WTC11 (cell line): ENCODE measurements around the gene MRPL20. TPM values are rescaled to one million over a fixed set of nuclear protein-coding genes. Genes with fewer than 3 reads are reported as not detected.
A peak's percentile ranks its signal among the peaks of the same experiment; 100 is the strongest.

Experiments used
- ATAC-seq: fragments of 200-7000 bp; cut with Tn5 transposase; 2 replicates; pipeline ENCODE4 v1.10.0; 2021; ENCODE audit warnings: mild to moderate bottlenecking, moderate library complexity
- CTCF ChIA-PET: fragments of 300-600 bp; sonication (Branson Sonifier 250); formaldehyde crosslinking; loops from one replicate; lab custom pipeline; 2021; ENCODE audit warnings: antibody characterized with exemption; lab: Charles Lee
- POLR2A ChIA-PET: fragments of 350-600 bp; sonication (Branson Sonifier 250); formaldehyde crosslinking; loops from one replicate; lab custom pipeline; 2021; ENCODE audit warnings: antibody characterized with exemption; lab: Charles Lee
- DNase-seq: peaks from one replicate; pipeline ENCODE4 v3.0.0; 2021; ENCODE audit warnings: low spot score
- H3K27ac Mint-ChIP-seq: 2 replicates; pipeline ENCODE4 v1.8.0; 2021; ENCODE audit warnings: mixed read lengths
- H3K27me3 Mint-ChIP-seq: 2 replicates; pipeline ENCODE4 v1.8.0; 2021; ENCODE audit warnings: low read depth, mild to moderate bottlenecking, moderate library complexity, mixed read lengths
- H3K36me3 Mint-ChIP-seq: 2 replicates; pipeline ENCODE4 v1.8.0; 2021; ENCODE audit warnings: mixed read lengths
- H3K4me1 Mint-ChIP-seq: 2 replicates; pipeline ENCODE4 v1.8.0; 2022; ENCODE audit warnings: mixed read lengths
- H3K4me3 Mint-ChIP-seq: 2 replicates; pipeline ENCODE4 v1.8.0; 2021; ENCODE audit warnings: mild to moderate bottlenecking, moderate library complexity, mixed read lengths
- H3K9me3 Mint-ChIP-seq: 2 replicates; pipeline ENCODE4 v1.8.0; 2021; ENCODE audit warnings: mixed read lengths
- E2F4 ChIP-seq: sonication (generic); formaldehyde crosslinking; IDR thresholded peaks from 2 replicates; pipeline ENCODE4 v1.8.1; 2022; ENCODE audit warnings: low read depth, mild to moderate bottlenecking, moderate library complexity, missing genetic modification reagents, borderline replicate concordance
- FOXK1 ChIP-seq: sonication (generic); formaldehyde crosslinking; IDR thresholded peaks from 2 replicates; pipeline ENCODE4 v1.8.0; 2022; ENCODE audit warnings: mild to moderate bottlenecking, moderate library complexity, missing genetic modification reagents
- FOXP1 ChIP-seq: sonication (generic); formaldehyde crosslinking; IDR thresholded peaks from 2 replicates; pipeline ENCODE4 v1.8.0; 2022; ENCODE audit warnings: missing genetic modification reagents, mild to moderate bottlenecking, moderate library complexity, borderline replicate concordance
- NFATC4 ChIP-seq: fragments of 250-450 bp; sonication (Bioruptor Pico); IDR thresholded peaks from 2 replicates; pipeline ENCODE4 v1.9.0; 2021; ENCODE audit warnings: mild to moderate bottlenecking
- SMAD4 ChIP-seq: sonication (generic); formaldehyde crosslinking; IDR thresholded peaks from 2 replicates; pipeline ENCODE4 v1.8.0; 2022; ENCODE audit warnings: mild to moderate bottlenecking, missing genetic modification reagents
- SP1 ChIP-seq: sonication (generic); formaldehyde crosslinking; conservative IDR thresholded peaks from 2 replicates; pipeline ENCODE4 v1.8.1; 2022; ENCODE audit warnings: missing genetic modification reagents
- TEAD4 ChIP-seq: sonication (generic); formaldehyde crosslinking; IDR thresholded peaks from 2 replicates; pipeline ENCODE4 v1.8.0; 2022; ENCODE audit warnings: mild to moderate bottlenecking, missing genetic modification reagents
- ZNF121 ChIP-seq: sonication (generic); formaldehyde crosslinking; IDR thresholded peaks from 2 replicates; pipeline ENCODE4 v1.8.0; 2023; ENCODE audit warnings: missing genetic modification reagents
- ZNF232 ChIP-seq: sonication (generic); formaldehyde crosslinking; IDR thresholded peaks from 2 replicates; pipeline ENCODE4 v1.8.0; 2022; ENCODE audit warnings: mild to moderate bottlenecking, missing genetic modification reagents
- ZNF416 ChIP-seq: fragments of 250-450 bp; sonication (Bioruptor Pico); IDR thresholded peaks from 2 replicates; pipeline ENCODE4 v1.9.0; 2021; ENCODE audit warnings: mild to moderate bottlenecking, inconsistent platforms
- total RNA-seq: library from RNA; stranded (reverse); gene quantifications from 3 replicates; pipeline ENCODE4 v1.2.3, GENCODE V29; 2021
- TF ChIP-seq, protein P1 (sequence below): fragments of 250-450 bp; sonication (Bioruptor Pico); IDR thresholded peaks from 2 replicates; pipeline ENCODE4 v1.9.0; 2021; ENCODE audit warnings: mild to moderate bottlenecking, borderline replicate concordance
- TF ChIP-seq, protein P2 (sequence below): sonication (generic); formaldehyde crosslinking; IDR thresholded peaks from 2 replicates; pipeline ENCODE4 v1.8.1; 2022; ENCODE audit warnings: mild to moderate bottlenecking, moderate library complexity, missing genetic modification reagents
- TF ChIP-seq, protein P3 (sequence below): sonication (generic); formaldehyde crosslinking; IDR thresholded peaks from 2 replicates; pipeline ENCODE4 v1.8.1; 2023; ENCODE audit warnings: mild to moderate bottlenecking, missing genetic modification reagents, moderate library complexity
- TF ChIP-seq, protein P4 (sequence below): sonication (generic); formaldehyde crosslinking; IDR thresholded peaks from 2 replicates; pipeline ENCODE4 v1.8.0; 2022; ENCODE audit warnings: missing genetic modification reagents
- TF ChIP-seq, protein P5 (sequence below): sonication (generic); formaldehyde crosslinking; IDR thresholded peaks from 2 replicates; pipeline ENCODE4 v1.8.0; 2022; ENCODE audit warnings: mild to moderate bottlenecking, missing genetic modification reagents
- TF ChIP-seq, protein P6 (sequence below): sonication (generic); formaldehyde crosslinking; IDR thresholded peaks from 2 replicates; pipeline ENCODE4 v1.8.0; 2023; ENCODE audit warnings: missing genetic modification reagents

Gene MRPL20
- total RNA-seq, 1 experiment from 2014 or later: 156 TPM

DNA sequence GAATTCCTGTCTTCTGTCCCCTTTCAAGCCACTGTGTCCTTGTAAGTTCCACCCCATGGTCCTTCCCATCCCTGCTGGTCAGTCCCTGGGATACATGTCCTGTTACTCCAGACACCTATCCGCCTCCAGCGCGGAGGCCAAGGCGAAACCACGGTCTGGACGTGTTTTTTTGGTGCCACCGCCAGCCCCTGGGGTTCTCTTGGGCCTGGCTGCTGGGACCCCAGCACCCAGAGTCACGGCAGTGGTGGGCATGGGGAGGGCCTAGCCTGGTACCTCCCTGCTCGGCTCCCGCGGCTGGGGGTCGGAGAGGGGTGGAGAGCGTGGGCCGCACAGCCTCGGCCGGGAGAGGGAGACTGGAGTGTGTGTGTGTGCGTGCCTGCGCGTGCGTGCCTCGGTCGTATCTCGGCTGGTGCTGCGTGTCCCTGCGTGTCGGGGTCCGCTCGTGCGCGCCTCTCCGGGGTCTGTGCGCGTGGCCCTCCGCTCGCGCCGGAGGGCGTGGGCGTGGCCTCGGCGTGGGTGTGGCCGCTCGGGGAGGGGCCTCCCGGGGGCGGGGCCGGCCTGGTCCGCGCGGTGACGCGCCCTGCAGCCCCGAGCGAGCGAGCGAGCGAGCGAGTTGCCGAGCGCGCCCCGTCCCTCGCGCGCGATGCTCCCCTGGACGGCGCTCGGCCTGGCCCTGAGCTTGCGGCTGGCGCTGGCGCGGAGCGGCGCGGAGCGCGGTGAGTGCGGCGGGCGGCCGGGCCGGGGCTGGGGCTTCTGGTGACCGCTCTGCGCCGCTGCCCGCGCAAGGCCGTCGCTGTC is 28.2 kb upstream of the MRPL20 start, which contains the start of gene VWA1:
TSS of gene VWA1 (plus strand) at position 585 of the 798 bp plus-strand sequence. CDS start at position 644, 59 bp downstream.
- DNase-seq: peak; percentile 69
- POLR2A ChIA-PET: interaction anchor here (2.5 kb wide), 1 partner anchor 28 kb away, joined by 7 read pairs; no protein-coding TSS in a partner anchor
- H3K4me3 Mint-ChIP-seq: peak within 1 kb of the TSS; percentile 71
- peaks cover 6% of the 10 kb centered on the region; the same call in 1 of the 2 replicates for H3K27me3 Mint-ChIP-seq
- H3K27ac Mint-ChIP-seq: peak within 1 kb of the TSS; percentile 84; the same call in 1 of the 2 replicates
- no peaks in the 10 kb centered on the region for H3K9me3 Mint-ChIP-seq
- ATAC-seq: peak; percentile 41
- CTCF ChIA-PET: interaction anchor here (1.0 to 2.2 kb wide), 2 partner anchors 20 to 33 kb away, joined by 4 to 12 read pairs; no protein-coding TSS in a partner anchor
- TF ChIP-seq, protein P1, sequence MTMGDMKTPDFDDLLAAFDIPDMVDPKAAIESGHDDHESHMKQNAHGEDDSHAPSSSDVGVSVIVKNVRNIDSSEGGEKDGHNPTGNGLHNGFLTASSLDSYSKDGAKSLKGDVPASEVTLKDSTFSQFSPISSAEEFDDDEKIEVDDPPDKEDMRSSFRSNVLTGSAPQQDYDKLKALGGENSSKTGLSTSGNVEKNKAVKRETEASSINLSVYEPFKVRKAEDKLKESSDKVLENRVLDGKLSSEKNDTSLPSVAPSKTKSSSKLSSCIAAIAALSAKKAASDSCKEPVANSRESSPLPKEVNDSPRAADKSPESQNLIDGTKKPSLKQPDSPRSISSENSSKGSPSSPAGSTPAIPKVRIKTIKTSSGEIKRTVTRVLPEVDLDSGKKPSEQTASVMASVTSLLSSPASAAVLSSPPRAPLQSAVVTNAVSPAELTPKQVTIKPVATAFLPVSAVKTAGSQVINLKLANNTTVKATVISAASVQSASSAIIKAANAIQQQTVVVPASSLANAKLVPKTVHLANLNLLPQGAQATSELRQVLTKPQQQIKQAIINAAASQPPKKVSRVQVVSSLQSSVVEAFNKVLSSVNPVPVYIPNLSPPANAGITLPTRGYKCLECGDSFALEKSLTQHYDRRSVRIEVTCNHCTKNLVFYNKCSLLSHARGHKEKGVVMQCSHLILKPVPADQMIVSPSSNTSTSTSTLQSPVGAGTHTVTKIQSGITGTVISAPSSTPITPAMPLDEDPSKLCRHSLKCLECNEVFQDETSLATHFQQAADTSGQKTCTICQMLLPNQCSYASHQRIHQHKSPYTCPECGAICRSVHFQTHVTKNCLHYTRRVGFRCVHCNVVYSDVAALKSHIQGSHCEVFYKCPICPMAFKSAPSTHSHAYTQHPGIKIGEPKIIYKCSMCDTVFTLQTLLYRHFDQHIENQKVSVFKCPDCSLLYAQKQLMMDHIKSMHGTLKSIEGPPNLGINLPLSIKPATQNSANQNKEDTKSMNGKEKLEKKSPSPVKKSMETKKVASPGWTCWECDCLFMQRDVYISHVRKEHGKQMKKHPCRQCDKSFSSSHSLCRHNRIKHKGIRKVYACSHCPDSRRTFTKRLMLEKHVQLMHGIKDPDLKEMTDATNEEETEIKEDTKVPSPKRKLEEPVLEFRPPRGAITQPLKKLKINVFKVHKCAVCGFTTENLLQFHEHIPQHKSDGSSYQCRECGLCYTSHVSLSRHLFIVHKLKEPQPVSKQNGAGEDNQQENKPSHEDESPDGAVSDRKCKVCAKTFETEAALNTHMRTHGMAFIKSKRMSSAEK: no peak
- TF ChIP-seq TEAD4 (CRISPR knock-in tag): no peak
- peak; percentile 96 for TF ChIP-seq SP1
- no peak for TF ChIP-seq NFATC4 (CRISPR knock-in tag)
- TF ChIP-seq, protein P2, sequence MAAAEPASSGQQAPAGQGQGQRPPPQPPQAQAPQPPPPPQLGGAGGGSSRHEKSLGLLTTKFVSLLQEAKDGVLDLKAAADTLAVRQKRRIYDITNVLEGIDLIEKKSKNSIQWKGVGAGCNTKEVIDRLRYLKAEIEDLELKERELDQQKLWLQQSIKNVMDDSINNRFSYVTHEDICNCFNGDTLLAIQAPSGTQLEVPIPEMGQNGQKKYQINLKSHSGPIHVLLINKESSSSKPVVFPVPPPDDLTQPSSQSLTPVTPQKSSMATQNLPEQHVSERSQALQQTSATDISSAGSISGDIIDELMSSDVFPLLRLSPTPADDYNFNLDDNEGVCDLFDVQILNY (CRISPR knock-in tag): peak; percentile 45; the same call in 1 of the 2 replicates
- 0 out of 2 replicates have a peak, but pooled peaks have one; percentile 56 for TF ChIP-seq ZNF232 (CRISPR knock-in tag)
- TF ChIP-seq, protein P3, sequence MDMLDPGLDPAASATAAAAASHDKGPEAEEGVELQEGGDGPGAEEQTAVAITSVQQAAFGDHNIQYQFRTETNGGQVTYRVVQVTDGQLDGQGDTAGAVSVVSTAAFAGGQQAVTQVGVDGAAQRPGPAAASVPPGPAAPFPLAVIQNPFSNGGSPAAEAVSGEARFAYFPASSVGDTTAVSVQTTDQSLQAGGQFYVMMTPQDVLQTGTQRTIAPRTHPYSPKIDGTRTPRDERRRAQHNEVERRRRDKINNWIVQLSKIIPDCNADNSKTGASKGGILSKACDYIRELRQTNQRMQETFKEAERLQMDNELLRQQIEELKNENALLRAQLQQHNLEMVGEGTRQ (CRISPR knock-in tag): 0 out of 2 replicates have a peak, but pooled peaks have one; percentile 24
- TF ChIP-seq E2F4 (CRISPR knock-in tag): 0 out of 2 replicates have a peak, but pooled peaks have one; percentile 18
- peak; percentile 62; the same call in 1 of the 2 replicates for TF ChIP-seq FOXK1 (CRISPR knock-in tag)
- peak; percentile 47; the same call in 1 of the 2 replicates for TF ChIP-seq FOXP1 (CRISPR knock-in tag)
- 0 out of 2 replicates have a peak, but pooled peaks have one; percentile 58 for TF ChIP-seq ZNF416
- TF ChIP-seq SMAD4: no peak
- TF ChIP-seq, protein P4, sequence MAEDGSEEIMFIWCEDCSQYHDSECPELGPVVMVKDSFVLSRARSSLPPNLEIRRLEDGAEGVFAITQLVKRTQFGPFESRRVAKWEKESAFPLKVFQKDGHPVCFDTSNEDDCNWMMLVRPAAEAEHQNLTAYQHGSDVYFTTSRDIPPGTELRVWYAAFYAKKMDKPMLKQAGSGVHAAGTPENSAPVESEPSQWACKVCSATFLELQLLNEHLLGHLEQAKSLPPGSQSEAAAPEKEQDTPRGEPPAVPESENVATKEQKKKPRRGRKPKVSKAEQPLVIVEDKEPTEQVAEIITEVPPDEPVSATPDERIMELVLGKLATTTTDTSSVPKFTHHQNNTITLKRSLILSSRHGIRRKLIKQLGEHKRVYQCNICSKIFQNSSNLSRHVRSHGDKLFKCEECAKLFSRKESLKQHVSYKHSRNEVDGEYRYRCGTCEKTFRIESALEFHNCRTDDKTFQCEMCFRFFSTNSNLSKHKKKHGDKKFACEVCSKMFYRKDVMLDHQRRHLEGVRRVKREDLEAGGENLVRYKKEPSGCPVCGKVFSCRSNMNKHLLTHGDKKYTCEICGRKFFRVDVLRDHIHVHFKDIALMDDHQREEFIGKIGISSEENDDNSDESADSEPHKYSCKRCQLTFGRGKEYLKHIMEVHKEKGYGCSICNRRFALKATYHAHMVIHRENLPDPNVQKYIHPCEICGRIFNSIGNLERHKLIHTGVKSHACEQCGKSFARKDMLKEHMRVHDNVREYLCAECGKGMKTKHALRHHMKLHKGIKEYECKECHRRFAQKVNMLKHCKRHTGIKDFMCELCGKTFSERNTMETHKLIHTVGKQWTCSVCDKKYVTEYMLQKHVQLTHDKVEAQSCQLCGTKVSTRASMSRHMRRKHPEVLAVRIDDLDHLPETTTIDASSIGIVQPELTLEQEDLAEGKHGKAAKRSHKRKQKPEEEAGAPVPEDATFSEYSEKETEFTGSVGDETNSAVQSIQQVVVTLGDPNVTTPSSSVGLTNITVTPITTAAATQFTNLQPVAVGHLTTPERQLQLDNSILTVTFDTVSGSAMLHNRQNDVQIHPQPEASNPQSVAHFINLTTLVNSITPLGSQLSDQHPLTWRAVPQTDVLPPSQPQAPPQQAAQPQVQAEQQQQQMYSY (CRISPR knock-in tag): 0 out of 2 replicates have a peak, but pooled peaks have one; percentile 14
- TF ChIP-seq, protein P5, sequence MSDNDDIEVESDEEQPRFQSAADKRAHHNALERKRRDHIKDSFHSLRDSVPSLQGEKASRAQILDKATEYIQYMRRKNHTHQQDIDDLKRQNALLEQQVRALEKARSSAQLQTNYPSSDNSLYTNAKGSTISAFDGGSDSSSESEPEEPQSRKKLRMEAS (CRISPR knock-in tag): peak; percentile 43; the same call in 1 of the 2 replicates
- TF ChIP-seq, protein P6, sequence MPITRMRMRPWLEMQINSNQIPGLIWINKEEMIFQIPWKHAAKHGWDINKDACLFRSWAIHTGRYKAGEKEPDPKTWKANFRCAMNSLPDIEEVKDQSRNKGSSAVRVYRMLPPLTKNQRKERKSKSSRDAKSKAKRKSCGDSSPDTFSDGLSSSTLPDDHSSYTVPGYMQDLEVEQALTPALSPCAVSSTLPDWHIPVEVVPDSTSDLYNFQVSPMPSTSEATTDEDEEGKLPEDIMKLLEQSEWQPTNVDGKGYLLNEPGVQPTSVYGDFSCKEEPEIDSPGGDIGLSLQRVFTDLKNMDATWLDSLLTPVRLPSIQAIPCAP (CRISPR knock-in tag): no peak
- TF ChIP-seq ZNF121 (CRISPR knock-in tag): peak; percentile 74; the same call in 1 of the 2 replicates
- no peaks in the 10 kb centered on the region for H3K36me3 Mint-ChIP-seq
- peaks cover 22% of the 10 kb centered on the region for H3K4me1 Mint-ChIP-seq
